CD1c-positive myeloid dendritic cell (primary cell): ENCODE data around the gene POU5F1.

Source experiments
- DNase-seq: peaks from one replicate; pipeline ENCODE4 v3.0.0-alpha.2; 2016; ENCODE audit errors: extremely low spot score

The POU5F1 gene

DNA sequence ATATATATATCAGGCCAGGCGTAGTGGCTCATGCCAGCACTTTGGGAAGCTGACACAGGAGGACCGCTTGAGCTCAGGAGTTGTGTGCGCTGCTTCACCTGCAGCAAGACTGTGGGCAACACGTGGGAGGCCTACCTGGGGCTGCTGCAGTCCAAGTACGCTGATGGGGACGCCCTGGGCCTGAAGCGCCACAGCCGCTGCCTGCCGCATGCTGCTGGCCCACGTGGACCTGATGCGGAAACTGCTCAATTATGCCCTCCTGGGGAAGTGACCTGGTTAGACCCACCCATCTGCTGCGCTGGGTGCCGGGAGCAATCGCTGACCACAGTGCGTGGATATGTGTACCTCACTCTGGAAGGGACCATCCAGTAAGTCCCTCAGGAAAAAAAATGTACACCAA lies 29.8 kb downstream of the POU5F1 start:
- DNase-seq, result no peak

DNA sequence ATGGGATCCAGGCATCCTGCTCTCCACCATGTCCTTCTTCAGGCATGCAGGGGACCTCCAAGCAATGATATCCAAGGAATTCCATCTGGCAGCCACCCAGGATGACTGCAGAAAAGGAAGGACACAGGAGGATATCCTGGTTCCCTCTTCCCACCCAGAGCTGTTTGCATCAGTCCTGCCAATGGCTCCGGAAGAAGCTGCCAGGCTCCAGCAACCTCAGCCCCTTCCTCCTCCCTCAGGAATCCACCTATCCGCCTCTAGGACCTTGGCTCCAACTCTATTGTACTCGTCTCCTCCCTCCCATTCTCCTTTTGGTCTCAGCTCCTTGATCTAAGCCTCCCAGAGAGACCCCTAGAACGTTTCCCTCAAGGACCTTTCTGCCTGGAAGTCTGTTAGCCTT lies 30.9 kb downstream of the POU5F1 start:
- DNase-seq, result no peak

DNA sequence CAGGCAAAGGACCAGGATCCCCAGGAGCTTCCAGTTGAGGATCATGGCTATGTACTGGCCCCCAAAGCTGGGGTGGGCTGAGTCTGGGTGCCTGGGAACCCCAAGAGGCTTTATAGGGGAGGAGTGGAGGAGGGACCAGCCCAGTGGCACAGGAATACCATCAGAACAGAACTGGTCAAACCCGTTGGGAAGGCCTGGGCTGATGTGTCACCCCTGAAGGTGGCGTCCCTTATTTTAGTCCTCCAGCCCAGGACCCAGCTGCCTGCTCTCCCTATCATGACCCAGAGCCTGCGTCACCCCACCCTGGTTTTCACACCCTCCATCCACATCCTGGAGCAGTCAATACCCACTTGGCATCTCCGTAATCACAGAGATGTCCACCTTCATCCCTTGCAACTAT lies 31.5 kb downstream of the POU5F1 start, which contains the start of gene PSORS1C2:
PSORS1C2 (minus strand) TSS at position 85 of the 400 bp plus-strand sequence; CDS start at position 45, 40 bp downstream.
- DNase-seq, result no peak

DNA sequence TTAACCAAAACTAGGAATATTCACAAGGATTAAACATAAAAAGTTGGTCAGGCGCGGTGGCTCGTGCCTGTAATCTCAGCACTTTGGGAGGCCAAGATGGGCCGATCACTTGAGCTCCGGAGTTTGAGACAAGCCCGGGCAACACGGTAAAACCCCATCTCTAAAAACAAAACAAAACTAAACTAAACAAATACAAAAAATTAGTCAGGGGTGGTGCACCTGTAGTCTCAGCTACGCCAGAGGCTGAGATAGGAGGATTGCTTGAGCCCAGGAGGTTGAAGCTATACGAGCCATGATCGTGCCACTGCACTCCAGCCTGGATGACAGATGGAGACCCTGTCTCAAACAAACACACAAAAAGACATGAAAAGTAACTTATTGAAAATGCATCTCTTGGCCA lies 34.8 kb downstream of the POU5F1 start:
- no peak for DNase-seq

DNA sequence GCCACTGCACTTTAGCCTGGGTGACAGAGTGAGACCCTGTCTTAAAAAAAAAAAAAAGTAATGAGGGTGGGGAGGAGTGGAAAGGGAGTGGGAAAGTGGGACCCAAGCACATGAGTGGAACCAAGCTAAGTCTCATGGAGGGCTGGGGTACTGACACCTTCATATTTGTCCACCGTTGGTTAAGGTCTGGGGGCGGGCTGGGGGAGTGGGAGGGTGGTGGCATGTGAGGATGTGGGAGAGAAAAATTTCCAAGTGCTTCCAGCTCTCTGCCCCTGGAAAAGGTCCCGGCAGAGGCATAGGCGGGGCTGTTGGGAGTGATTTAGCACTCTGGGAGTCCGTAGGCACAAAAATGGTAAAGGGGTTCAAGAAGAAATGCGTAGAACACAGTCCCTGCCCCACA lies 37.7 kb downstream of the POU5F1 start:
- DNase-seq, result no peak

DNA sequence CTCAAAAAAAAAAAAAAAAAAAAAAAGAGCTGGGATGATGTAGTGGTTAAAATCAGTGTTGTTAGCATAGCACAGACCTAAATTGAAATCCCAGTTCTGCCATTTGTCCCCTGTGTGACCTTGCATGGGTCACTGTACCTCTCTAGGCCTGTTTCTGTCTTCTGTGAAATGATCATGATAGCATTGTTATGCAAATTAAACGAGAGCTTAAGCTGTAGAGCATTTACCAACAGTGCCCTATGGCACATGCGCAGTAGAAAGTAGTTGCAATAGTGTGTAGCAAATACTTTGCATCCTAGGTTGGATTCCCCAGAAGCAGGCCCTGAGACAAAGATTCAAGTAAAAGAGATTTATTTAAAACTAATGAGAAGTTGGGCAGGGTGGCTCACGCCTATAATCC lies 38.9 kb downstream of the POU5F1 start:
- DNase-seq, result no peak

DNA sequence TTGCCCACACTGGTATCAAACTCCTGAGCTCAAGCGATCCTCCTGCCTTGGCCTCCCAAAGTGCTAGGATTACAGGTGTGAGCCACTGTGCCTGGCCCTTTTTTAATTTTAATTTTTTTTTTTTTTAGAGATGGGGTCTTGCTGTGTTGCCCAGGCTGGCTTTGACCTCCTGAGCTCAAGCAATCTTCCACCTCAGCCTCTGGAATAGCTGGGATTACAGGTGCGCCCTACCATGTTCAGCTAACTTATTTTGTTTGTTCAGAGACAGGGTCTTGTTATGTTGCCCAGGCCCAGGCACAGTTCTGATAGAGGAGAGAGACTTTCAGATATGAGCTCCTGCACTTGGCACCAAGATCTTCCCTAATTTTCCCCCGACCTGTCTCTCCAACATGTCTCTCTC lies 39.7 kb downstream of the POU5F1 start:
- no peak for DNase-seq

DNA sequence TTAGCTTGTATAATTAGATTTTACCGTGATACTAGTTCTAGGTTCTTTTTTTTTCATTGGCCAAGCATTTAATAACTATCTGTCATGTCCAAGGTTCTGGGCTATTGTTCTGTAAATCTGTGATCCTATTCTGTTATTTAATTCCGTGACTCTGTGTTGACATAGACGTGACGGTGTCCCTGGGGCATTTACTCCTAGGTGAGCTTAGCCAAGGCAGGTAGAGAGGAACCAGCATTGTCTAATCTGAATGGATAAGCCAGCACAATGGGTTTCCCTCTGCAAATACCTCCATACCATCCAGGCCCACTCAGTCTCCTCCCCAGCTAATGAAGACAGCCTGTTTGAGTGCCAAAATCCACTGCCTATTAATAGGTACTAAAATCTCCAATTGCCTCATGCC lies 41.4 kb downstream of the POU5F1 start:
- DNase-seq, result no peak

DNA sequence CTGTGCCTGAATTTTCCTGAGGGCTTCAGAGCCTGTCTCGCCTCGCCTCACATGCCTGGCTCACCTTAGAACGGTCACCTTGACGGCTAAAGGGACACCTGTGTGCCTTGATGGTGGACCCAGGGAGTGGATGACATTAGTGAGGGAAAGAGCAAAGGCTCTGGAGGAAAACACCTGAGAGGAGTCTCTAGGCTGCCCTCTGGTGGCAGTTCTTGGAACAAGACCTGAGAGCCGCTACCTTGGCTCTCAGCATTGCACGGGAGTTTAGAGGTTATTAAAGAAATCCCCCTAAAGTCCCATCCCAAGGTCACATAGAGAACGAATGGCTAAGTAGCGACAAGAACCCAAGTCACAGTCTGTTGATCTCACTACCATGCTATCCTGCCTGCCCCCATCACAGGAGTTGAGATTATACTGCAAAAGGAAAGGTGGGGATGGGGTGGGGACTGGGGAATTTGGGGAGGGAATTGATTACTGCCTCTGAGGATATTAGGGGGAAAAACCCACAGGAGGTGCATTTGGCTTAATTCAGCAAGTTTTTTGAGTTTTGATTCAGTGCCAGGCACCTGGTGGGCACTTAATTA lies 42.3 kb downstream of the POU5F1 start:
- peak; percentile 67 for DNase-seq

DNA sequence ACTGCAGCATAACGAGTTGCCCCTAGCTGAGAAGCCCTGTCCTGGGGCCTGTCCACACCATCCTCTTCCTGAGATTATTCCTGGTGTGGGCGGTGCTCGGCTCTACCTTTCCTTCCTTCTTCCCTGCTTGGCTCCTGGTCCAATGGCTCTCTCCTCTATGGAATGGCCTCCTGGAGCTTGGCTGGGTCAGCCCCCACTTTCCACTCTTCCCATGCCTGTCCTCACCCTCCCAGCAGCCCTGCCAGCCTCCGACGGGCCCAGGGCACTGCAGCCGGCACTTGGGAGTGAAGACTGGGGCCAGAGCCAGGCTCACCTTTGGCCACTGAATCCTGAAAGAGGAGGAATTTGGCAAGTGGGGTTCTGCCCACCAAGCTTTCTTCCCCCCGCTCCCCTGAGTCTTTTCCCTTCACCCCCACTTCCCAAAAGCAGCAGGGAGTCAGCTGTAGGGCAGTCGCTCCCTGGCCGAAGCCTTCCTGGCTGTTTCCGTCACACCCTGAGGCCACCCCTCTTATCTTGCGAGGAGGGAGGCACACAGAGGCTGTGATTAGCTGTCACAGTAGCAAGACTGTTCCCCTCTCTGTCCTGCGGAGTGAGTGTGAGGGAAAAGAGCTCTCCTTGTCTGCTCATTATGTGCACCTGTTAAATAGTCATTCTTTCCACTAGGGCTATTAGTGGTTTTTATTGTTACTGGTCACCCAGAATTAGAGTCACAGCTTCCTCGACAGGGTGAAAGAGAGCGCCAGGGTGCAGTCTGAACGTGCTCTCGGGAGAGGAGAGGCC lies 43.9 kb downstream of the POU5F1 start:
- DNase-seq, result no peak

DNA sequence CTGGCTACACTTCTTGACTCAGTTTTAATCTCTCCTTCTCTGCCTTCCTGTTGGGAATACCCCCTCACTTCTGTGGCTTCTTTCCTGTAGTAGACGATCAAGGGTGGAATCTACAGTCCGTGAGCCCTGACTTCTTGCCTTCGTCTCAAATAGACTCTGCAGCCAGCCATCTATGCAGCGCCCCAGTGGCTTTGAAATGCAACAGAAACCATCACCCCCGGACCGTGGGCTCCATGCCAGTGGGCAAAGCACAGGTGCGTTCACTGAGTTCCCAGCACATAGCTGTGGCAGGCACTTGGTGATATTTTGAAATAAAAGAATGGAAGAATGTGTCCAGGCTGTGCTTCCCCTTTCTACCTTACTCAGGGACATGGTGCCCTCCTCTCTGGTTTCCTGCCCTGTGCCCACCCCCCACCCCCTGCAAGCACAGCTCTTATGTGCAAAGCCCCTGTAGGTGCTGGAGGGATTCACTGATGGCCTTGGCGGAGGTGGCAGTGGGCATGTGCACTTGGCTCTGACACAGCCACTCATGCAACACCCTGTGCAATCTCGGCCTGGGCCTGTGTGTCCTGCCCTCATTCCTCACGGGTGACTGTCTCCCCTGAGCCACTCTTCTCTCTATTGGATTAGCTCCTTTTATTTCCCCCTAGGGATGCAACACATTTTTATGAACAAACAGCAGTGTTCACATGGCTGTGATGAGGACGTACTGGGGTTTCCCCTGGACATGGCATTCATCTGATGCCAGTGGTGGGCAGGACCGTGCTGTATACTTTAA lies 44.7 kb downstream of the POU5F1 start:
- DNase-seq, result no peak

DNA sequence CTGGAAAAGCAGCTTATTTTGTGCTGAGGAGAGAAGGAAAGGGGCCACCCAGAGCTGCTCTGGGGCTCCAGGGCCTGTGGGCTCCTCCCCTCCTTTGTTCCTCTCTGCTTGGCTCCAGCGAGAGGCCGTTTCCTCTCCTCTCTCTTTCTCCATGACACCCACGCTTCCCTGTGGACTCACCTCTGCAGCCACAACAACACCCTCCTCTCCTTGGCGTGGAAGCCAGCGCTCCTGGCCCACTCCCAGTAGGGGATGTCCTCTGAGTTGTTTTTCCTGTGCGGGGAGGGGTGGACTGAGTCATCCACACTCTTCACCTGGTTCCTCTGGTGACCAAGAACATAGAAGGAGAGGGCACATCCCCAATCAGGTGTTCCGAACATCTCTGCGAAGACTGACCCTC lies 45.3 kb downstream of the POU5F1 start:
- DNase-seq, result peak; percentile 5

DNA sequence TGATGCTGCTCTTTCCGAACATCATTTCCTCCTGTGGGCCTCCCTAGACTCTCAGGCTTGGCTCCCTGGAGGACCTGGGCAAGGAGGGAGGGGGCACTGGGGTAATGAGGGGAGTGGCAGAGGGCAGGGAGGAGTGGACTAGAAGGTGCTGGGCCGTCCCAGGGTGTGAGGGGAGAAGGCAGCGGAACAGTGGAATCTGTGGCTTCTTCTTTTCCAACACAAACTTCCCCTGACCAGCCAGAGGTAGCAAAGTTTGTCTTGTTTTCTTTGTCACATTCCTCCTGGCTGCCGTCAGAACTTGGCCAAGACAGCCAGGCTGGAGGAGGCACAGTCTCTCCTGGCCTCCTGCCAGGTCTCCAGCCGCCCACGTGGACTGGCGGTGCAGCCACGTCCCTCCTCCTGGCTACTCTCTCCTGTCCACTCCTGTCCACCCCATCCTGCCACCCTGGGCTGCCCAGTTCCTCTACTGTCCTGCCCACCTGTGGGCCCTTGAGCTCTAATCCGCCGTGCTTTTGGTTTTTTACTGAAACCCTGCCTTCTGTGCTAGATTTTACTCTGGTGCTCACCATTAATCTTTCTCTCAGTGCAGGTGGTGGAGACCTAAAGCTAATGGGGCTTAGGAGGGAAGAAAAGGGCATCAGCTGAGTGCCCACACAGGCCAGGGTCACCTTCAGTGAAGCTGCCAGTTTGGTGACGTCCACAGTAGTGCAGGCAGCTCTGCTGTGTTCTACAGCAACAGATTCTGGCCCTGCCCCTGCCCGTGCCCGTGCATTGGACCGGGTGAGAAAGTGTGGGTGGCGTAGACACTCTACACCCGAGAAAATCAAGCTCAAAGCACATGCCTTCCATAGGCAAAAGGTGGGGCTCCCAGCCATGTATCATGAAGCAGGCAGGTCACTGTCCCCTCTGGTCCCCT lies 47.4 kb downstream of the POU5F1 start:
- DNase-seq, result peak; percentile 31

DNA sequence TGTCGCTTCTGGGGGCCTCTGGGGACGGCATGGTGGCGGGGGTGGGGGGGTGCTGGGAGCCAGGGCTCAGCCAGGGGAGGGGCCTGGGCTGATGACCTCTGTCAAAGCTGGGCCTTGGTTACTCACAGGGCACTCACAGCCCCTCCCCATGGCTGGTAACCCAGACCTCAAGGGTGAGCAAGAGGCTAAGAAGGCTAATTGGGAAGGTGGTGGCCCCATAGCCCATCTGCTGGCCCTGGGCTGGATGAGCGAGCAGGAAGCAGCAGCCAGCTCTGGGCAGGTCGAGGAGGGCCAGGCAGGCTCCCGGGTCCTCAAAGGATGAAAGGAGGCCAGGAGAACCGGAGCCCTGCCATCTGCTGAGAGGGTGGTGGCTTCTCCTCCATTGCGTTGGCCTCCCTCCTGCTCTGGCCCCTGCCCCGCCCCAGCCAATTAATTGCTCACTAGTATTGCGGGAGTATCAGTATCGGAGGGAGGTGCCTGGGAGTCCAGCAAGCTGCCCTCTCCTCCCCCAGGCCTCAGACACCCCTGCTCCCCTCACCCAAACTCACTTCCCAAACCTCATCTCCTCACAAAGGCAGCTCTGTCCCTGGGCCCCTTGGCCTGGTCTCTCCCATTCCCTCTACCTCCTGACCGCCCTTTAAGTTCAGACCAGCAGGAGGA lies 49.2 kb downstream of the POU5F1 start:
- DNase-seq, result no peak

DNA sequence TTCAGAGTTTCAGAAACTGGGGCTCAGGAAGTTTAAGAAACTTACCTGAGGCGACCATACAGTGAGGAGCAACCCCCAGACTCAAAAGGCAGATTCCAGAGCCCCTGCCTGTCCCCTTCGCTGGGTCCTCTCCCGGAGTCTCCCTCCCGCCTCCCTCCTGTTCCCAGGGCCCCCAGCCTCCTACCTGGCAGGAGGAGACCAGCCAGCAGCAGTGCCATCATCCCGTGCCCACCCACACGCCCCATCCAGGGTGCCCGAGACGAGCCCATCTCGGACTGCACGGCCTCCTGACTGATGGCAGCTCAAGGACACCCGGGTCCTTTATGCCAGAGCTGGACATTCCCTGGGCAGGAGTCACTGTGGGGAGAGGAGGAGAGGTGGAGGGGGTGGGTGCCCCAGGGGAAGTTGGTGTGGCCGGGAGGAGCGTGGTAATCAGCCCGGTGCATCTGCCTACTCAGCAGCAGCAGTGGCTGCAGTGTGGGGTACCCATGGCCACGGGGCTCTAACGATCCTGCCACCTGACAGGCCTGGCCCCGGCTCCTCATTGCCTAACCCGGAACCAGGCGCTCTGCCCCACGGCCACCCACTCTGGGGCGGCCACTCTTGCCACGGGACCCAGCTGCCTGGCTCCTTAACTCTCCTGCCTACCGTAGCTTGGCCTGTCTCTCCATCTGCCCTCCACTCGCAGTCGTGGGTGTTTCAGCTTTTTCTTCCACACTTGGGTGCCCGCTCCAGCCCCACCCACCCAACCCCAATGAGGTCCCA lies 50.1 kb downstream of the POU5F1 start, which contains the start of gene CDSN:
CDSN (minus strand) TSS at position 296 of the 765 bp plus-strand sequence; CDS start at position 269, 27 bp downstream.
- no peak for DNase-seq

DNA sequence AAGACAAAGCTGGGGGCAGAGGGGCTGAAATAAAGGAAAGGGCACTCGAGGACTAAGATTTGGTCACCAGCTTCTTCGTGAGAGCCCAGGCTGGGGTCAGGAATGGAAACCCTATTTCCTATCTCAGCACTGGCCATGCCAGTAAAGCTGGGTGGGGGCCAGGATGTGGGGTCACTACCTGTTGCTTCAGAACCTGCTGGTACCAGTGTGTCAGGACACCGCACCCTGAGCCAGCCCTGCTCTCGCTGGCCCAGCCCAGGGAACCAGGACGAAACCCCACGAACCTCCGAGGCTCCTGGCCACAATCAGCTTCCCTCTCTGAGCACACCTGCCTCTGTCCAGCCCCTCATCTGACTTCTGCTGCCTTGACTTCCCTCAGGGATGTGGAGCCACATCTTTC lies 52.3 kb downstream of the POU5F1 start:
- DNase-seq, result no peak

DNA sequence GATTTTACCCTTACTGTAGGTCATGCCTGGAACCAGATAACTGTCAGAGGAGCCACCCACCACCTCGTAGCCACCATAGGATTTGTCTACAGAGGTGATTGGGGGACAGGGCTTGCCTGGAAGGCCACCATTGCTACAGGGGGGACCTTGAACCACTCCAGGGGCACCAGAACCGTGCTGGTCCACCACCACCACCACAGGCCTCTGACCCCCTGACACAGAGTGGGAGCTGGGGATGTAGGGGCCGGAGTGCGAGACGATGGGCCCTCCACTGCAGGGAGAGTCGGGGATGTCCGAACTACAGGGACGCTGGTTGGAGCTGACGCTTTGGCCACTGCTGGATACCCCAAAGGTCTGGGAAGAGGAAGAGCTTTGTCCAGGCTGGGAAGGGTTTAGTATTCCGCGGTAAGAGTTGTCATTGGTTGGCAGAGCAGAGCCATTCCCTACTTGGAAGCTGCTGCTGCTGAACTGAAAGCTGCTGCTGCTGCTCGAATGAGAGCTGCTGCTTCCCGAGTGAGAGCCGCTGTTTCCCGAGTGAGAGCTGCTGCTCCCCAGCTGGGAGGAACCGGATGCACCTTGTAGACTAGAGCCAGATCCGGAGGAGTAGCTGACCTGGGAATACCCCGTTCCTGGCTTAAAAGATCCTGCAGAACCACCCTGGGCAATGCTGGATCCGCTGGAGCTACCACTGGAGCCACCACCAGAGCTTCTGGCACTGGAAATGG lies 53.7 kb downstream of the POU5F1 start:
- no peak for DNase-seq

DNA sequence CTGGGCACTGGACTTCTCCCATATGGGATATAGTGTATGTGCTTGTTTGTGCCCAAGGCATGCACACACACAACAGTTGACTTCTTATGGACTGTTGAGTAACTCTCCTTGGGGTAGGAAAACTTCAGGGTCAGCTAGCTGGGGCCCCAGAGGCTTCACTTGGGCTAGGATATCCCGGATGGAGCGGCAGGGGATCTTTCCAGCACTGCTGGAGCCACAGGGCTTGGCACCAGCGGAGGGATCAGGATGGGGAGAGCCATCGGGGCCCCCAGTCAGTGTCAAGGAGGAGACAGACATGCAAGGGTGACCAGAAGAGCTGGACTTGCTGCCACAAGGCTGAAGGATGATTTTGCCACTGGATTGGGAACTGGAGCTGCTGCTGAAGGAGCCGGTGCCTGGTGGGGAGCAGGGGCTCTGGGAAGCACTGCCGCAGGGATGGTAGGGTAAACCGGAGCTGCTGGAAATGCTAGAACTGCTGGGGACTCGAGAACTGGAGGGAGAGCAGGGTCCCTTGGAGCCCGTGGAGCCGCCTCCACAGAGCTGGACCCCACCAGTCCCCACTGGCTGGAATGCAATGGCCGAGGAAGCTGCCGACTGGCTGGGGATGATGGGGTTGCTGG lies 54.4 kb downstream of the POU5F1 start:
- DNase-seq, result no peak
